B cell (primary cell): ENCODE data around the gene SLC25A38. TPM values are rescaled to one million over a fixed set of nuclear protein-coding genes. Genes with fewer than 3 reads are reported as not detected.

Source experiments
- ATAC-seq: fragments of 200-7000 bp; cut with Tn5 transposase; one replicate; pipeline ENCODE4 v1.10.0; 2021; ENCODE audit warnings: low read depth, mild to moderate bottlenecking, moderate number of reproducible peaks, moderate library complexity
- CTCF ChIA-PET: fragments of 350-600 bp; sonication (Branson Sonifier 250); formaldehyde crosslinking; loops from one replicate; lab custom pipeline; 2021; ENCODE audit warnings: antibody characterized with exemption, inconsistent platforms; lab: Charles Lee
- POLR2A ChIA-PET: fragments of 350-600 bp; sonication (Branson Sonifier 250); formaldehyde crosslinking; loops from one replicate; lab custom pipeline; 2021; ENCODE audit warnings: antibody characterized with exemption; lab: Charles Lee
- DNase-seq: peaks from one replicate; pipeline ENCODE4 v3.0.0; 2013
- H2AFZ ChIP-seq: 2 replicates; pipeline ENCODE4 v1.6.1; 2012; ENCODE audit warnings: mild to moderate bottlenecking, low read depth, low read length; ENCODE audit not compliant: insufficient read depth, poor library complexity, severe bottlenecking
- H3K27ac ChIP-seq, 2 donors: 1 replicate in 1 of 2; 2 replicates in 1 of 2; pipeline ENCODE4 v1.5.1; 2012 to 2013; ENCODE audit warnings: low read length in 2 of 2, mild to moderate bottlenecking in 2 of 2, moderate library complexity in 1 of 2
- H3K27me3 ChIP-seq, 4 experiments: fragments of 200-600 bp in 1 of 4; sonication (generic) in 1 of 4; replicated peaks in 1 of 4; 1 replicate in 2 of 4; 2 replicates in 2 of 4; pipeline versions ENCODE4 v1.6.1 to v1.7.0; 2013 to 2016; ENCODE audit warnings: low read length in 3 of 4, mild to moderate bottlenecking in 2 of 4, mixed read lengths in 1 of 4, moderate library complexity in 1 of 4; ENCODE audit not compliant: insufficient read depth in 4 of 4, control insufficient read depth in 3 of 4; ENCODE audit errors: control extremely low read depth in 1 of 4
- H3K36me3 ChIP-seq, 2 experiments: replicated peaks in 1 of 2; 1 replicate in 1 of 2; 2 replicates in 1 of 2; pipeline versions ENCODE4 v1.6.1 to v1.7.1; 2013; ENCODE audit warnings: low read length in 1 of 2; ENCODE audit not compliant: insufficient read depth in 2 of 2, control insufficient read depth in 1 of 2; ENCODE audit errors: control extremely low read depth in 1 of 2, extremely low read depth in 1 of 2
- H3K4me1 ChIP-seq, 2 donors: fragments of 200-600 bp in 1 of 2; sonication (generic) in 1 of 2; 1 replicate in 1 of 2; 2 replicates in 1 of 2; pipeline versions ENCODE4 v1.5.1 to v1.6.1; 2013 to 2017; ENCODE audit warnings: low read length in 2 of 2; ENCODE audit not compliant: control insufficient read depth in 2 of 2, insufficient read depth in 2 of 2
- H3K4me2 ChIP-seq: replicated peaks from 2 replicates; pipeline ENCODE3; 2012; ENCODE audit warnings: mild to moderate bottlenecking, low read depth, low read length; ENCODE audit not compliant: poor library complexity, severe bottlenecking
- H3K4me3 ChIP-seq, 5 experiments: fragments of 200-600 bp in 1 of 5; sonication (generic) in 1 of 5; 1 replicate in 3 of 5; 2 replicates in 2 of 5; pipeline versions ENCODE4 v1.5.1 to v1.7.0; 2011 to 2016; ENCODE audit warnings: low read length in 4 of 5, mild to moderate bottlenecking in 4 of 5, low read depth in 2 of 5, control low read depth in 1 of 5, moderate library complexity in 1 of 5; ENCODE audit not compliant: insufficient read depth in 1 of 5; ENCODE audit errors: control extremely low read depth in 1 of 5, extremely low read depth in 1 of 5
- H3K79me2 ChIP-seq: fragments of 200-600 bp; sonication (generic); one replicate; pipeline ENCODE4 v1.6.0; 2016; ENCODE audit warnings: low read length; ENCODE audit not compliant: control insufficient read depth, insufficient read depth
- H3K9ac ChIP-seq: fragments of 200-600 bp; sonication (generic); 2 replicates; pipeline ENCODE4 v1.6.1; 2017; ENCODE audit warnings: mild to moderate bottlenecking, low read length, moderate library complexity
- H3K9me3 ChIP-seq, 3 donors: one replicate each; pipeline versions ENCODE4 v1.6.1 to v1.7.1; 2013; ENCODE audit warnings: low read length in 2 of 3; ENCODE audit not compliant: control insufficient read depth in 2 of 3, insufficient read depth in 1 of 3; ENCODE audit errors: control extremely low read depth in 1 of 3
- H4K20me1 ChIP-seq: 2 replicates; pipeline ENCODE4 v1.6.0; 2012; ENCODE audit warnings: mild to moderate bottlenecking, low read length; ENCODE audit not compliant: insufficient read depth, control insufficient read depth, poor library complexity, severe bottlenecking
- H3K27ac Mint-ChIP-seq: one replicate; pipeline ENCODE4 v1.8.0; 2021; ENCODE audit warnings: mixed read lengths
- H3K27me3 Mint-ChIP-seq: one replicate; pipeline ENCODE4 v1.8.0; 2021; ENCODE audit warnings: mixed read lengths
- H3K4me1 Mint-ChIP-seq: one replicate; pipeline ENCODE4 v1.8.0; 2021; ENCODE audit warnings: mixed read lengths
- H3K4me3 Mint-ChIP-seq: one replicate; pipeline ENCODE4 v1.8.0; 2021; ENCODE audit warnings: mixed read lengths
- H3K9me3 Mint-ChIP-seq: one replicate; pipeline ENCODE4 v1.8.0; 2022; ENCODE audit warnings: mixed read lengths; ENCODE audit not compliant: insufficient read depth
- CTCF ChIP-seq: fragments of 200-600 bp; IDR thresholded peaks from one replicate; pipeline ENCODE4 v1.8.0; 2022; ENCODE audit warnings: antibody characterized with exemption, mild to moderate bottlenecking
- EZH2 ChIP-seq: IDR thresholded peaks from 2 replicates; pipeline ENCODE4 v1.6.1; 2012; ENCODE audit warnings: borderline replicate concordance, low read depth, mild to moderate bottlenecking, moderate library complexity, low read length; ENCODE audit not compliant: insufficient read depth, poor library complexity, severe bottlenecking
- WGBS: methylation state at CpG from one replicate; pipeline ENCODE4 v1.1.5; 2013; ENCODE audit warnings: missing lambda C conversion rate; ENCODE audit not compliant: insufficient coverage; 5-methylcytosine and 5-hydroxymethylcytosine counted together
- intact Hi-C: fragments of 100-400 bp; cut with micrococcal nuclease; formaldehyde crosslinking; loops from one replicate; pipeline ENCODE4 v1.10.0; 2022
- polyA plus RNA-seq: library from polyadenylated mRNA; depleted of rRNA; stranded (reverse); fragments of >200 nt; gene quantifications from 2 replicates; pipeline ENCODE4 v1.2.3, GENCODE V29; 2012
- total RNA-seq, 2 donors: library from RNA; stranded (reverse); fragments of 120-200 nt in 1 of 2; gene quantifications; 1 replicate in 1 of 2; 2 replicates in 1 of 2; pipeline versions ENCODE4 v1.2.3 to v1.2.4, GENCODE V29; 2013 to 2022

The SLC25A38 gene
- total and polyA plus RNA-seq, 2 donors (not counting 1 experiment from before 2014, with no cell fraction given): 45.5 to 53.0 TPM

- Histone ChIP-seq H3K4me3 (no peak overlapping the region), H3K36me3 (peaks cover 0 to 1% of the 10 kb centered on the region in 2 experiments), H4K20me1 (no peaks in the 10 kb centered on the region), H3K27me3 (no peaks in the 10 kb centered on the region), H3K9ac (no peak overlapping the region), H2AFZ (no peak overlapping the region), H3K27ac (no peak overlapping the region), H3K9me3 (no peaks in the 10 kb centered on the region), H3K79me2 (no peaks in the 10 kb centered on the region), H3K4me2 (no peak overlapping the region), H3K4me1 (no peaks in the 10 kb centered on the region)
- H3K4me3 Mint-ChIP-seq: no peak overlapping the region
- no peak for TF ChIP-seq EZH2
- no peak for DNase-seq
- no CpG with 5 or more reads among the region's 2 CpGs for WGBS
- ChIA-PET POLR2A (no interaction called here), CTCF (no interaction called here)
- no peak for ATAC-seq
- intact Hi-C loops: no loop called here
- no peak overlapping the region for H3K27ac Mint-ChIP-seq
- peaks cover 12% of the 10 kb centered on the region for H3K4me1 Mint-ChIP-seq
- no peaks in the 10 kb centered on the region for H3K27me3 Mint-ChIP-seq
- no peaks in the 10 kb centered on the region for H3K9me3 Mint-ChIP-seq
Observed at GRCh38 chr3:39420543-39420942, 37.4 kb downstream of the SLC25A38 start.

- H3K27me3 ChIP-seq: no peaks in the 10 kb centered on the region
- H3K4me2 ChIP-seq: no peak overlapping the region
- no peaks in the 10 kb centered on the region for H3K27me3 Mint-ChIP-seq
- TF ChIP-seq CTCF: no peak
- TF ChIP-seq EZH2: no peak
- CTCF ChIA-PET: no interaction called here
- DNase-seq (no peak), ATAC-seq (no peak)
- H3K36me3 ChIP-seq: peaks cover 0 to 1% of the 10 kb centered on the region in 2 experiments
- POLR2A ChIA-PET: no interaction called here
- H3K9ac ChIP-seq: no peak overlapping the region
- H3K4me1 ChIP-seq: no peaks in the 10 kb centered on the region
- H3K4me3 Mint-ChIP-seq: no peak overlapping the region
- intact Hi-C loops: no loop called here
- no peak overlapping the region for H3K4me3 ChIP-seq
- no CpG with 5 or more reads among the region's 1 CpG for whole genome bisulfite sequencing
- H3K4me1 Mint-ChIP-seq: peaks cover 1% of the 10 kb centered on the region
- no peak overlapping the region for H3K27ac ChIP-seq
- no peak overlapping the region for H3K27ac Mint-ChIP-seq
- no peaks in the 10 kb centered on the region for H3K9me3 Mint-ChIP-seq
- H2AFZ ChIP-seq: no peak overlapping the region
- H3K9me3 ChIP-seq: no peaks in the 10 kb centered on the region
- no peaks in the 10 kb centered on the region for H3K79me2 ChIP-seq
- H4K20me1 ChIP-seq: no peaks in the 10 kb centered on the region
Observed at GRCh38 chr3:39423436-39423970, 40.3 kb downstream of the SLC25A38 start.
